ENCODE results near the gene MED23.
"Not testable (repeated sequence)": the region's sequence is repeated elsewhere in the genome, so short reads cannot be mapped to it uniquely, and the experiment has no call there.

Gene MED23

GRCh38 chr6:131572686-131573415, 55.2 kb downstream of the MED23 start, which contains the start of gene ARG1:
Gene ARG1 (plus strand): TSS chr6:131573226. CDS start chr6:131573283, 57 bp downstream.
- DNase-seq (ENCODE audit: low spot score): no peak

- no peak for DNase-seq (ENCODE audit: low spot score)
These were observed 59.3 kb downstream of the MED23 start for GRCh38 chr6:131568726-131569125.

GRCh38 chr6:131565056-131565455, 63.0 kb downstream of the MED23 start:
- DNase-seq (ENCODE audit: low spot score): no peak

- no peak for DNase-seq (ENCODE audit: low spot score)
These were observed 65.9 kb downstream of the MED23 start for GRCh38 chr6:131561925-131562707.

GRCh38 chr6:131558922-131559321, 69.1 kb downstream of the MED23 start:
- no peak for DNase-seq (ENCODE audit: low spot score)

GRCh38 chr6:131555992-131556391, 72.0 kb downstream of the MED23 start:
- no peak for DNase-seq (ENCODE audit: low spot score)

GRCh38 chr6:131552572-131552971, 75.5 kb downstream of the MED23 start:
- DNase-seq (ENCODE audit: low spot score): no peak

GRCh38 chr6:131551902-131552301, 76.1 kb downstream of the MED23 start:
- no peak for DNase-seq (ENCODE audit: low spot score)

- DNase-seq (ENCODE audit: low spot score): no peak
These were observed 78.2 kb downstream of the MED23 start for GRCh38 chr6:131549811-131550210.

GRCh38 chr6:131548441-131548840, 79.6 kb downstream of the MED23 start:
- no peak for DNase-seq (ENCODE audit: low spot score)

- no peak for DNase-seq (ENCODE audit: low spot score)
These were observed 80.6 kb downstream of the MED23 start for GRCh38 chr6:131547488-131547887.

GRCh38 chr6:131545317-131545716, 82.7 kb downstream of the MED23 start:
- DNase-seq (ENCODE audit: low spot score): no peak

- not testable (repeated sequence) for DNase-seq (ENCODE audit: low spot score)
These were observed 89.4 kb downstream of the MED23 start for GRCh38 chr6:131538615-131539014.

- DNase-seq (ENCODE audit: low spot score): no peak
These were observed 95.4 kb downstream of the MED23 start for GRCh38 chr6:131532580-131533039.

GRCh38 chr6:131531681-131532080, 96.4 kb downstream of the MED23 start:
- not testable (repeated sequence) for DNase-seq (ENCODE audit: low spot score)

GRCh38 chr6:131530936-131531335, 97.1 kb downstream of the MED23 start:
- DNase-seq (ENCODE audit: low spot score): not testable (repeated sequence)

- no peak for DNase-seq (ENCODE audit: low spot score)
These were observed 103.2 kb downstream of the MED23 start for GRCh38 chr6:131524695-131525336.

- DNase-seq (ENCODE audit: low spot score): no peak
These were observed 103.9 kb downstream of the MED23 start for GRCh38 chr6:131523988-131524673.
